NCI-H2196 treated with DMSO at 0.1 percent for 48 hours (cell line): ENCODE measurements around the gene C22orf15.

Experiments used
- DNase-seq: peaks from one replicate; lab custom pipeline; 2025; ENCODE audit not compliant: unreplicated experiment; lab: John Stamatoyannopoulos, UW

Gene C22orf15

GRCh38 chr22:23772649-23773473 is 10.1 kb downstream of the C22orf15 start, which contains the start of gene MMP11:
Gene MMP11 (plus strand): TSS chr22:23772849. CDS start chr22:23772871, 22 bp downstream.
- no peak for DNase-seq

GRCh38 chr22:23773483-23774113 is 10.8 kb downstream of the C22orf15 start:
- DNase-seq: no peak

GRCh38 chr22:23774114-23774921 is 11.5 kb downstream of the C22orf15 start:
- no peak for DNase-seq

- DNase-seq: no peak
These were observed 12.2 kb downstream of the C22orf15 start for GRCh38 chr22:23774922-23775436.

GRCh38 chr22:23775779-23776375 is 13.1 kb downstream of the C22orf15 start:
- no peak for DNase-seq

GRCh38 chr22:23777776-23778576 is 15.2 kb downstream of the C22orf15 start:
- no peak for DNase-seq

- DNase-seq: no peak
These were observed 15.7 kb downstream of the C22orf15 start for GRCh38 chr22:23778577-23778900.

GRCh38 chr22:23779083-23779482 is 16.3 kb downstream of the C22orf15 start:
- no peak for DNase-seq

- DNase-seq: no peak
These were observed 16.9 kb downstream of the C22orf15 start for GRCh38 chr22:23779731-23780130.

GRCh38 chr22:23780146-23780748 is 17.5 kb downstream of the C22orf15 start:
- DNase-seq: no peak

- DNase-seq: no peak
These were observed 18.3 kb downstream of the C22orf15 start for GRCh38 chr22:23781065-23781464.

GRCh38 chr22:23781511-23782183 is 18.9 kb downstream of the C22orf15 start:
- no peak for DNase-seq

GRCh38 chr22:23782252-23782651 is 19.5 kb downstream of the C22orf15 start:
- no peak for DNase-seq

GRCh38 chr22:23782703-23783102 is 19.9 kb downstream of the C22orf15 start:
- no peak for DNase-seq

- DNase-seq: no peak
These were observed 20.7 kb downstream of the C22orf15 start for GRCh38 chr22:23783265-23784150.

GRCh38 chr22:23784215-23784732 is 21.5 kb downstream of the C22orf15 start:
- no peak for DNase-seq

GRCh38 chr22:23786261-23786710 is 23.5 kb downstream of the C22orf15 start:
- no peak for DNase-seq
